Aorta (tissue), 5 donors: Measurements from ENCODE around the gene LRRC71. TPM values are rescaled to one million over a fixed set of nuclear protein-coding genes. Genes with fewer than 3 reads are reported as not detected.
A peak's percentile ranks its signal among the peaks of the same experiment; 100 is the strongest.

Experiments used
- ATAC-seq: fragments of 200-7000 bp; cut with Tn5 transposase; one replicate; pipeline ENCODE4 v1.9.1; 2022; ENCODE audit warnings: moderate library complexity; ENCODE audit not compliant: low FRiP score
- DNase-seq, 2 donors: peaks; one replicate each; pipeline ENCODE4 v3.0.0-alpha.2; 2020
- H3K27ac ChIP-seq, 2 donors: one replicate each; pipeline ENCODE4 v1.5.1; 2013; ENCODE audit warnings: low read length in 2 of 2, mild to moderate bottlenecking in 2 of 2, moderate library complexity in 2 of 2, control low read depth in 1 of 2, inconsistent platforms in 1 of 2, low read depth in 1 of 2
- H3K27me3 ChIP-seq, 2 donors: one replicate each; pipeline ENCODE4 v1.6.1; 2013; ENCODE audit warnings: control low read depth in 1 of 2, low read length in 1 of 2, mild to moderate bottlenecking in 1 of 2, moderate library complexity in 1 of 2; ENCODE audit not compliant: insufficient read depth in 2 of 2, control insufficient read depth in 1 of 2
- H3K36me3 ChIP-seq, 2 donors: one replicate each; pipeline ENCODE4 v1.6.1; 2013; ENCODE audit warnings: control low read depth in 1 of 2, low read length in 1 of 2, mild to moderate bottlenecking in 1 of 2; ENCODE audit not compliant: insufficient read depth in 2 of 2, control insufficient read depth in 1 of 2
- H3K4me1 ChIP-seq, 2 donors: one replicate each; pipeline ENCODE4 v1.6.1; 2013; ENCODE audit warnings: low read length in 2 of 2, control low read depth in 1 of 2, mild to moderate bottlenecking in 1 of 2, moderate library complexity in 1 of 2; ENCODE audit not compliant: insufficient read depth in 2 of 2, control insufficient read depth in 1 of 2
- H3K4me3 ChIP-seq, 2 donors: one replicate each; pipeline ENCODE4 v1.5.1; 2013; ENCODE audit warnings: low read length in 2 of 2, control low read depth in 1 of 2, mild to moderate bottlenecking in 1 of 2
- H3K9me3 ChIP-seq: one replicate; pipeline ENCODE4 v1.6.1; 2013; ENCODE audit warnings: mild to moderate bottlenecking, low read length; ENCODE audit not compliant: control insufficient read depth
- WGBS, 2 donors: extraction: QIAGEN DNeasy Blood & Tissue Kit; methylation state at CpG; one replicate each; pipeline ENCODE4 v1.1.7; 2013; 5-methylcytosine and 5-hydroxymethylcytosine counted together
- intact Hi-C, 2 donors: fragments of 100-400 bp; cut with DNase I; formaldehyde crosslinking; loops; one replicate each; pipeline versions ENCODE4 v1.14.2 to v1.15.0; 2022
- polyA plus RNA-seq, 2 donors: library from polyadenylated mRNA; stranded (reverse); fragments of 200-250 nt; gene quantifications; one replicate each; pipeline ENCODE4 v1.2.3, GENCODE V29; 2013
- total RNA-seq, 2 donors: library from RNA; stranded (reverse); fragmentation: NEBNext Ultra II Directional; extraction: Animal tissue kit (Norgen Biotek cat#: 25700); gene quantifications; one replicate each; pipeline ENCODE4 v1.2.1, GENCODE V29; 2021
- donor health status: healthy with polysubstance abuse.
- donor health status: Bipolar disorder and iron deficiency.
- donor health status: DM: no; HTN: no; CAD: no.
- donor health status: DM: no; HTN: no; CAD: no.
- donor health status: DM: yes; HTN: yes; CAD: no.

LRRC71 gene
- total and polyA plus RNA-seq, 4 donors = 0.42 to 2.4 (median 1.3) TPM; not detected in 1

- no peaks in the 10 kb centered on the region for H3K9me3 ChIP-seq
- no peaks in the 10 kb centered on the region for H3K4me1 ChIP-seq
- intact Hi-C loops = loop anchor here in 1 of 2 donors (10.0 kb wide), 1 partner anchor 175 kb away; no protein-coding TSS in a partner anchor
- no peak overlapping the region for H3K4me3 ChIP-seq
- H3K36me3 ChIP-seq = no peaks in the 10 kb centered on the region
- no peaks in the 10 kb centered on the region for H3K27me3 ChIP-seq
- no peak for ATAC-seq
- no peak overlapping the region for H3K27ac ChIP-seq
- no peak for DNase-seq
- WGBS, 2 donors = 83 to 87% methylated on average over 12 of the region's 12 CpGs
Observed at GRCh38 chr1:156899956-156900718, 20.3 kb upstream of the LRRC71 start.

- H3K9me3 ChIP-seq = no peaks in the 10 kb centered on the region
- no peaks in the 10 kb centered on the region for H3K27me3 ChIP-seq
- 68 to 87% methylated on average over 6 of the region's 6 CpGs for WGBS, 2 donors
- H3K4me3 ChIP-seq = no peak overlapping the region
- H3K4me1 ChIP-seq = no peaks in the 10 kb centered on the region
- intact Hi-C loops = no loop called here
- no peak overlapping the region for H3K27ac ChIP-seq
- ATAC-seq (no peak), DNase-seq (no peak)
- no peaks in the 10 kb centered on the region for H3K36me3 ChIP-seq
Observed at GRCh38 chr1:156900896-156901589, 19.4 kb upstream of the LRRC71 start.

GRCh38 chr1:156901590-156901900 is 18.9 kb upstream of the LRRC71 start:
- Histone ChIP-seq H3K27ac (no peak overlapping the region), H3K36me3 (no peaks in the 10 kb centered on the region), H3K27me3 (no peaks in the 10 kb centered on the region), H3K4me3 (no peak overlapping the region), H3K4me1 (no peaks in the 10 kb centered on the region), H3K9me3 (no peaks in the 10 kb centered on the region)
- ATAC-seq (no peak), DNase-seq (no peak)
- 91 to 96% methylated on average over 4 of the region's 4 CpGs for WGBS, 2 donors
- intact Hi-C loops = no loop called here

GRCh38 chr1:156901966-156902915 is 18.2 kb upstream of the LRRC71 start:
- Histone ChIP-seq H3K27ac (no peak overlapping the region), H3K27me3 (no peaks in the 10 kb centered on the region), H3K4me3 (no peak overlapping the region), H3K9me3 (no peaks in the 10 kb centered on the region), H3K36me3 (no peaks in the 10 kb centered on the region), H3K4me1 (no peaks in the 10 kb centered on the region)
- ATAC-seq (no peak), DNase-seq (no peak)
- WGBS, 2 donors = 76 to 85% methylated on average over 22 to 23 of the region's 23 CpGs
- intact Hi-C loops = no loop called here

- ATAC-seq (no peak), DNase-seq (no peak)
- Histone ChIP-seq H3K9me3 (no peaks in the 10 kb centered on the region), H3K4me3 (no peak overlapping the region), H3K27ac (no peak overlapping the region), H3K4me1 (no peaks in the 10 kb centered on the region), H3K36me3 (no peaks in the 10 kb centered on the region), H3K27me3 (no peaks in the 10 kb centered on the region)
- WGBS, 2 donors = 81 to 88% methylated on average over 15 of the region's 15 CpGs
- intact Hi-C loops = no loop called here
Observed at GRCh38 chr1:156903328-156904091, 16.9 kb upstream of the LRRC71 start.

- Histone ChIP-seq H3K9me3 (no peaks in the 10 kb centered on the region), H3K4me1 (no peaks in the 10 kb centered on the region), H3K4me3 (no peak overlapping the region), H3K36me3 (no peaks in the 10 kb centered on the region), H3K27ac (no peak overlapping the region), H3K27me3 (no peaks in the 10 kb centered on the region)
- intact Hi-C loops = no loop called here
- no peak for ATAC-seq
- WGBS, 2 donors = 84 to 86% methylated on average over 19 of the region's 19 CpGs
- peak in 1 of 2 donors; percentile 69 for DNase-seq
Observed at GRCh38 chr1:156904187-156904959, 16.1 kb upstream of the LRRC71 start.

- Histone ChIP-seq H3K27ac (no peak overlapping the region), H3K27me3 (no peaks in the 10 kb centered on the region), H3K9me3 (no peaks in the 10 kb centered on the region), H3K4me1 (no peaks in the 10 kb centered on the region), H3K36me3 (no peaks in the 10 kb centered on the region), H3K4me3 (no peak overlapping the region)
- WGBS, 2 donors = 89 to 92% methylated on average over 16 of the region's 16 CpGs
- intact Hi-C loops = no loop called here
- DNase-seq (no peak), ATAC-seq (no peak)
Observed at GRCh38 chr1:156905176-156905575, 15.3 kb upstream of the LRRC71 start.
